T-helper 17 cell (primary cell): ENCODE measurements around the gene MYLK3. TPM values are rescaled to one million over a fixed set of nuclear protein-coding genes. Genes with fewer than 3 reads are reported as not detected.

Experiments used
- ATAC-seq: fragments of 150-1000 bp; cut with Tn5 transposase; 2 replicates; pipeline ENCODE4 v1.10.0; 2021; ENCODE audit warnings: mild to moderate bottlenecking, moderate library complexity
- DNase-seq, 3 donors: peaks; one replicate each; pipeline versions ENCODE4 v3.0.0 to v3.0.0-alpha.2; 2020 to 2021
- H3K9me3 ChIP-seq: one replicate; pipeline ENCODE4 v1.7.0; 2013; ENCODE audit warnings: low read length, mild to moderate bottlenecking; ENCODE audit not compliant: control insufficient read depth, poor library complexity, severe bottlenecking
- H3K27ac Mint-ChIP-seq: one replicate; pipeline ENCODE4 v1.8.0; 2022; ENCODE audit warnings: mild to moderate bottlenecking, moderate library complexity, mixed read lengths
- H3K27me3 Mint-ChIP-seq: one replicate; pipeline ENCODE4 v1.8.0; 2022; ENCODE audit warnings: mixed read lengths
- H3K36me3 Mint-ChIP-seq: one replicate; pipeline ENCODE4 v1.8.0; 2022; ENCODE audit warnings: low read depth, mixed read lengths
- H3K4me1 Mint-ChIP-seq: one replicate; pipeline ENCODE4 v1.8.0; 2022; ENCODE audit warnings: mild to moderate bottlenecking, mixed read lengths
- H3K4me3 Mint-ChIP-seq: one replicate; pipeline ENCODE4 v1.8.0; 2022; ENCODE audit warnings: mild to moderate bottlenecking, moderate library complexity, mixed read lengths
- total RNA-seq, 4 donors: library from RNA in 2 of 4; stranded (reverse) in 2 of 4; gene quantifications; one replicate each; pipeline ENCODE4 v1.2.3 and lab custom pipeline; 2022 to 2026

Gene MYLK3
- total RNA-seq, 2 donors from 2014 or later = not detected

- Mint-ChIP-seq H3K27me3 (peaks cover 14% of the 10 kb centered on the region), H3K27ac (no peak overlapping the region), H3K4me3 (no peak overlapping the region), H3K4me1 (no peaks in the 10 kb centered on the region), H3K36me3 (no peaks in the 10 kb centered on the region)
- DNase-seq = no peak
- no peaks in the 10 kb centered on the region for H3K9me3 ChIP-seq
- no peak for ATAC-seq
Measured at GRCh38 chr16:46748775-46749705, 896 bp upstream of the MYLK3 start.

GRCh38 chr16:46746821-46747776, 1.0 kb downstream of the MYLK3 start:
- H3K36me3 Mint-ChIP-seq = no peaks in the 10 kb centered on the region
- H3K4me3 Mint-ChIP-seq = no peak overlapping the region
- no peaks in the 10 kb centered on the region for H3K9me3 ChIP-seq
- DNase-seq (no peak), ATAC-seq (no peak)
- peaks cover 14% of the 10 kb centered on the region for H3K27me3 Mint-ChIP-seq
- H3K4me1 Mint-ChIP-seq = peaks cover 4% of the 10 kb centered on the region
- no peak overlapping the region for H3K27ac Mint-ChIP-seq

DNA sequence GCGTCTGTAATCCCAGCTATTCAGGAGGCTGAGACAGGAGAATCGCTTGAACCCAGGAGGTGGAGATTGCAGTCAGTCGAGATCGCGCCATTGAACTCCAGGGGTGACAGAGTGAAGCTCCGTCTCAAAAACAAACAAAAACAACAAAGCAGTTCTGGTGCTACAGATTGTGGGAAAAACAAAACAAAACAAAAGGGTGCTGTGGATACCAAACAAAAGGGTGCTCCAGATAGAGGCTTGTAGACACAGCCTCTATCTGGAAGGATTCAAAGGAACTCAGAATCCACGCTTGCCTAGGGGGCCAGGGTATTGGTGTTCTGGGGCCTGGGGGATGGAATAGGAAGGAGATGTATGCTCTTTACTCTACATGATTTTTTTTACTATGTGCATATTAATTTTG, 2.5 kb downstream of the MYLK3 start:
- Mint-ChIP-seq H3K27ac (no peak overlapping the region), H3K27me3 (peaks cover 14% of the 10 kb centered on the region), H3K4me1 (peaks cover 4% of the 10 kb centered on the region), H3K4me3 (no peak overlapping the region), H3K36me3 (no peaks in the 10 kb centered on the region)
- no peak for ATAC-seq
- no peak for DNase-seq
- H3K9me3 ChIP-seq = no peaks in the 10 kb centered on the region

GRCh38 chr16:46743232-46743719, 4.9 kb downstream of the MYLK3 start:
- Mint-ChIP-seq H3K4me1 (peaks cover 4% of the 10 kb centered on the region), H3K4me3 (no peak overlapping the region), H3K27me3 (peaks cover 7% of the 10 kb centered on the region), H3K27ac (no peak overlapping the region), H3K36me3 (no peaks in the 10 kb centered on the region)
- DNase-seq (no peak), ATAC-seq (no peak)
- no peaks in the 10 kb centered on the region for H3K9me3 ChIP-seq

GRCh38 chr16:46739934-46740333, 8.2 kb downstream of the MYLK3 start:
- no peaks in the 10 kb centered on the region for H3K9me3 ChIP-seq
- Mint-ChIP-seq H3K36me3 (no peaks in the 10 kb centered on the region), H3K27ac (no peak overlapping the region), H3K4me1 (peaks cover 4% of the 10 kb centered on the region), H3K4me3 (no peak overlapping the region), H3K27me3 (no peaks in the 10 kb centered on the region)
- ATAC-seq (no peak), DNase-seq (no peak)

GRCh38 chr16:46737621-46738214, 10.4 kb downstream of the MYLK3 start:
- H3K27ac Mint-ChIP-seq = no peak overlapping the region
- H3K27me3 Mint-ChIP-seq = no peaks in the 10 kb centered on the region
- DNase-seq (no peak), ATAC-seq (no peak)
- no peaks in the 10 kb centered on the region for H3K9me3 ChIP-seq
- H3K4me1 Mint-ChIP-seq = no peaks in the 10 kb centered on the region
- H3K4me3 Mint-ChIP-seq = no peak overlapping the region
- no peaks in the 10 kb centered on the region for H3K36me3 Mint-ChIP-seq

- no peak for DNase-seq
- no peaks in the 10 kb centered on the region for H3K27me3 Mint-ChIP-seq
- no peak overlapping the region for H3K4me3 Mint-ChIP-seq
- H3K4me1 Mint-ChIP-seq = no peaks in the 10 kb centered on the region
- H3K9me3 ChIP-seq = no peaks in the 10 kb centered on the region
- no peaks in the 10 kb centered on the region for H3K36me3 Mint-ChIP-seq
- no peak for ATAC-seq
- H3K27ac Mint-ChIP-seq = no peak overlapping the region
Measured at GRCh38 chr16:46736695-46737094, 11.4 kb downstream of the MYLK3 start.

- DNase-seq (no peak), ATAC-seq (no peak)
- H3K9me3 ChIP-seq = no peaks in the 10 kb centered on the region
- Mint-ChIP-seq H3K4me3 (no peak overlapping the region), H3K27me3 (no peaks in the 10 kb centered on the region), H3K4me1 (no peaks in the 10 kb centered on the region), H3K36me3 (no peaks in the 10 kb centered on the region), H3K27ac (no peak overlapping the region)
Measured at GRCh38 chr16:46733319-46733830, 14.8 kb downstream of the MYLK3 start.

- Mint-ChIP-seq H3K4me3 (no peak overlapping the region), H3K36me3 (no peaks in the 10 kb centered on the region), H3K4me1 (no peaks in the 10 kb centered on the region), H3K27me3 (no peaks in the 10 kb centered on the region), H3K27ac (no peak overlapping the region)
- ATAC-seq = no peak
- H3K9me3 ChIP-seq = no peaks in the 10 kb centered on the region
- DNase-seq = no peak
Measured at GRCh38 chr16:46732561-46732960, 15.6 kb downstream of the MYLK3 start.

DNA sequence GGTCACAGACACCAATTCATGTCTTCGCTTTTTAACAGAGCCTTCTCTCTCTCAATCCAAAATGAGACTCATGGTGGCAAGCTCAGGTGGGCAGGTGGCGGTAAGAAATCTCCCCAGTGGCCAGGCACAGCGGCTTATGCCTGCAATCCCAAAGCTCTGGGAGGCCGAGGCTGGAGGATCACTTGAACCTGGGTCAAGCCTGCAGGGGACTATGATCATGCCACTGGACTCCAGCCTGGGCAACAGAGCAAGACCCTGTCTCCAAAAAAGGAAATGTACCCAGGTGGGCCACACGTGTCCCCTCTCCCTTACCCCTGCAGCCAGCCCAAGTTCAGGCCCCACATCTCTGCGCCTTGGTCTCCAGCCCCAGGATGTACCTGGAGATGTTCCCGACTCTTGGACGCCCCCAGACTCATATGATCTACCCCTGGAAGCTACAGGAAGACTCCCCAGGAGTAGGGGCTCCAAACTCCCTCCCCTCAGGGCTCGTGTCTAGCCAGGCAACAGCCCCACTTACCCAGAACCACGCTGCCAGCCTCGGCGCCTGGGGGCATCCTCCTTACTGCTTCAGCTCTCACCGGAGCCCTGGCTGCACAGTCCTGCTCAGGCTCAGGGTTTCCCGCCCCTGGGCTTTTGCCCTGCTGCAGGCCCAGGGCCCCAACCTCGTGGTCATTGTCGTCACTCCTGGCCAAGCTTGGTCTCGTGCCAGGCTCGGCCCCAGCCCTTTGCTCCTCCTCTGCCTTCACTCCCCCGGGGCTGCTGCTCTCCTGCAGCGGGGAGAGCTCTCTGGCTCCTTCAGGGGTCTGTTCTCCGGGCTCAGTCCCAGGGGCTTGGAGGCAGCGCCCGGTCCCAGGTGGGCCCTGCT, 16.2 kb downstream of the MYLK3 start:
- no peaks in the 10 kb centered on the region for H3K36me3 Mint-ChIP-seq
- no peaks in the 10 kb centered on the region for H3K4me1 Mint-ChIP-seq
- no peaks in the 10 kb centered on the region for H3K9me3 ChIP-seq
- no peaks in the 10 kb centered on the region for H3K27me3 Mint-ChIP-seq
- H3K27ac Mint-ChIP-seq = no peak overlapping the region
- ATAC-seq = no peak
- no peak overlapping the region for H3K4me3 Mint-ChIP-seq
- DNase-seq = no peak

GRCh38 chr16:46730801-46731690, 17.1 kb downstream of the MYLK3 start:
- ATAC-seq (no peak), DNase-seq (no peak)
- H3K9me3 ChIP-seq = no peaks in the 10 kb centered on the region
- H3K4me3 Mint-ChIP-seq = no peak overlapping the region
- H3K36me3 Mint-ChIP-seq = no peaks in the 10 kb centered on the region
- no peaks in the 10 kb centered on the region for H3K4me1 Mint-ChIP-seq
- H3K27ac Mint-ChIP-seq = no peak overlapping the region
- H3K27me3 Mint-ChIP-seq = no peaks in the 10 kb centered on the region
